HL-60 (cell line): Measurements from ENCODE around the gene LRRC4C.
"Not testable (repeated sequence)": the region's sequence is repeated elsewhere in the genome, so short reads cannot be mapped to it uniquely, and the experiment has no call there.

ENCODE experiments used
- DNase-seq, 2 experiments: peaks; one replicate each; pipeline ENCODE4 v3.0.0-alpha.2; 2010 to 2020; ENCODE audit warnings: low read depth in 1 of 2, low spot score in 1 of 2
- H3K27ac ChIP-seq: fragments of 250-450 bp; sonication (Bioruptor Pico); replicated peaks from 2 replicates; pipeline ENCODE4 v1.5.1; 2020; ENCODE audit warnings: mild to moderate bottlenecking, moderate library complexity
- H3K27me3 ChIP-seq: fragments of 250-450 bp; sonication (Bioruptor Pico); 2 replicates; pipeline ENCODE4 v1.5.1; 2021; ENCODE audit warnings: mild to moderate bottlenecking, moderate library complexity; ENCODE audit not compliant: insufficient read depth, poor library complexity, severe bottlenecking
- H3K4me3 ChIP-seq: replicated peaks from 2 replicates; pipeline ENCODE4 v1.5.1; 2011; ENCODE audit warnings: mild to moderate bottlenecking, control low read depth, low read length; ENCODE audit not compliant: insufficient read depth
- GABPA ChIP-seq: IDR thresholded peaks from 2 replicates; pipeline ENCODE4 v1.6.1; 2012; ENCODE audit warnings: low read depth
- POLR2AphosphoS5 ChIP-seq: IDR thresholded peaks from 2 replicates; pipeline ENCODE4 v1.6.1; 2012; ENCODE audit warnings: low read depth
- SPI1 ChIP-seq: IDR thresholded peaks from 2 replicates; pipeline ENCODE4 v1.6.1; 2012; ENCODE audit warnings: low read depth, mild to moderate bottlenecking, borderline replicate concordance
- TF ChIP-seq, protein P1 (sequence below): IDR thresholded peaks from one replicate; pipeline ENCODE4 v1.5.1; 2011; ENCODE audit warnings: low read length, control low read depth, inconsistent platforms; ENCODE audit not compliant: insufficient read depth
- TF ChIP-seq, protein P2 (sequence below): IDR thresholded peaks from 2 replicates; pipeline ENCODE4 v1.6.1; 2012; ENCODE audit warnings: low read depth; ENCODE audit not compliant: insufficient replicate concordance

Gene LRRC4C

DNA sequence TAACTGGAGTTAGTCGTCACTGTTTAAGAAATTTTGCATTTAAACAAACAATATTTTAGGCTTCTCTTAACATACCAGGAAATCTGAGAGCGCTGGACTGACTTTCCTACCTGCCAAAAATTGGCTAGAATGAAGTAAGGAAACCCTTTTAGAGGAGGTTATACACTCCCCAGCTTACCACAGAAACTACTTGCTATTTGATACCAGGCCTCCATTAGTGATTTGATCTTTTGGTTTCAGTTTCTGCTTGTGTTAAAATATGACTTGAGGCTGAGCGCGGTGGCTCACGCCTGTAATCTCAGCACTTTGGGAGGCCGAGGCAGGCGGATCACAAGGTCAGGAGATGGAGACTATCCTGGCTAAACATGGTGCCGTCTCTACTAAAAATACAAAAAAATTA is 419.9 kb downstream of the LRRC4C start:
- H3K4me3 ChIP-seq: no peak overlapping the region
- H3K27ac ChIP-seq: no peak overlapping the region
- H3K27me3 ChIP-seq: no peaks in the 10 kb centered on the region
- no peak for TF ChIP-seq SPI1
- TF ChIP-seq, protein P1, sequence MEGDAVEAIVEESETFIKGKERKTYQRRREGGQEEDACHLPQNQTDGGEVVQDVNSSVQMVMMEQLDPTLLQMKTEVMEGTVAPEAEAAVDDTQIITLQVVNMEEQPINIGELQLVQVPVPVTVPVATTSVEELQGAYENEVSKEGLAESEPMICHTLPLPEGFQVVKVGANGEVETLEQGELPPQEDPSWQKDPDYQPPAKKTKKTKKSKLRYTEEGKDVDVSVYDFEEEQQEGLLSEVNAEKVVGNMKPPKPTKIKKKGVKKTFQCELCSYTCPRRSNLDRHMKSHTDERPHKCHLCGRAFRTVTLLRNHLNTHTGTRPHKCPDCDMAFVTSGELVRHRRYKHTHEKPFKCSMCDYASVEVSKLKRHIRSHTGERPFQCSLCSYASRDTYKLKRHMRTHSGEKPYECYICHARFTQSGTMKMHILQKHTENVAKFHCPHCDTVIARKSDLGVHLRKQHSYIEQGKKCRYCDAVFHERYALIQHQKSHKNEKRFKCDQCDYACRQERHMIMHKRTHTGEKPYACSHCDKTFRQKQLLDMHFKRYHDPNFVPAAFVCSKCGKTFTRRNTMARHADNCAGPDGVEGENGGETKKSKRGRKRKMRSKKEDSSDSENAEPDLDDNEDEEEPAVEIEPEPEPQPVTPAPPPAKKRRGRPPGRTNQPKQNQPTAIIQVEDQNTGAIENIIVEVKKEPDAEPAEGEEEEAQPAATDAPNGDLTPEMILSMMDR: no peak
- TF ChIP-seq GABPA: no peak
- TF ChIP-seq POLR2AphosphoS5: no peak
- TF ChIP-seq, protein P2, sequence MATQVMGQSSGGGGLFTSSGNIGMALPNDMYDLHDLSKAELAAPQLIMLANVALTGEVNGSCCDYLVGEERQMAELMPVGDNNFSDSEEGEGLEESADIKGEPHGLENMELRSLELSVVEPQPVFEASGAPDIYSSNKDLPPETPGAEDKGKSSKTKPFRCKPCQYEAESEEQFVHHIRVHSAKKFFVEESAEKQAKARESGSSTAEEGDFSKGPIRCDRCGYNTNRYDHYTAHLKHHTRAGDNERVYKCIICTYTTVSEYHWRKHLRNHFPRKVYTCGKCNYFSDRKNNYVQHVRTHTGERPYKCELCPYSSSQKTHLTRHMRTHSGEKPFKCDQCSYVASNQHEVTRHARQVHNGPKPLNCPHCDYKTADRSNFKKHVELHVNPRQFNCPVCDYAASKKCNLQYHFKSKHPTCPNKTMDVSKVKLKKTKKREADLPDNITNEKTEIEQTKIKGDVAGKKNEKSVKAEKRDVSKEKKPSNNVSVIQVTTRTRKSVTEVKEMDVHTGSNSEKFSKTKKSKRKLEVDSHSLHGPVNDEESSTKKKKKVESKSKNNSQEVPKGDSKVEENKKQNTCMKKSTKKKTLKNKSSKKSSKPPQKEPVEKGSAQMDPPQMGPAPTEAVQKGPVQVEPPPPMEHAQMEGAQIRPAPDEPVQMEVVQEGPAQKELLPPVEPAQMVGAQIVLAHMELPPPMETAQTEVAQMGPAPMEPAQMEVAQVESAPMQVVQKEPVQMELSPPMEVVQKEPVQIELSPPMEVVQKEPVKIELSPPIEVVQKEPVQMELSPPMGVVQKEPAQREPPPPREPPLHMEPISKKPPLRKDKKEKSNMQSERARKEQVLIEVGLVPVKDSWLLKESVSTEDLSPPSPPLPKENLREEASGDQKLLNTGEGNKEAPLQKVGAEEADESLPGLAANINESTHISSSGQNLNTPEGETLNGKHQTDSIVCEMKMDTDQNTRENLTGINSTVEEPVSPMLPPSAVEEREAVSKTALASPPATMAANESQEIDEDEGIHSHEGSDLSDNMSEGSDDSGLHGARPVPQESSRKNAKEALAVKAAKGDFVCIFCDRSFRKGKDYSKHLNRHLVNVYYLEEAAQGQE: no peak
- DNase-seq: no peak

DNA sequence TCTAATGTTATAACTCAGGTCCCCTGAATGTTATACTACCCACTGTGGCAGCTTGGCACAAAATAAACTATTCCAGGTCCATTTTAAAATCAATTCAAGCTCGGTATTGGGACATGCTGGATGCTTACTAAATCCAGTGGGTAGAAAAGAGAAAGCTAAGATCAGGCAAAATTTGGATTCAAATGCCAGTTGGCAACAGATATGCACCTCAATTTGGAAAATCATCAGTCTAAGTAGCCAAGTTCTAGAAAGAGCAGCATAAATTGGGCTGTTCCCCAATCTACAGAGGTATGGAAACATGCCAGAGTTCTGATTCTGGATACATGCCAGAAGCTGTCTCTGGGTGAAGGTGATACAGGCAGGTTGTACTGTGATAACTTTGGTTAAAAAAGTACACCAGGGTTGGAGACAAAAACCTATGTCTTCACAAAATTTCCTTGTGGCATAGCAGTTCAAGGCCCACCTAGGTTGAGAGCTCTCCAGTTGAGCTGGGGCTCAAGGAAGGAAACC is 427.8 kb downstream of the LRRC4C start:
- TF ChIP-seq, protein P1: no peak
- TF ChIP-seq POLR2AphosphoS5 (no peak), GABPA (no peak), SPI1 (no peak)
- TF ChIP-seq, protein P2: no peak
- no peak for DNase-seq
- H3K4me3 ChIP-seq: no peak overlapping the region
- no peak overlapping the region for H3K27ac ChIP-seq
- H3K27me3 ChIP-seq: no peaks in the 10 kb centered on the region

DNA sequence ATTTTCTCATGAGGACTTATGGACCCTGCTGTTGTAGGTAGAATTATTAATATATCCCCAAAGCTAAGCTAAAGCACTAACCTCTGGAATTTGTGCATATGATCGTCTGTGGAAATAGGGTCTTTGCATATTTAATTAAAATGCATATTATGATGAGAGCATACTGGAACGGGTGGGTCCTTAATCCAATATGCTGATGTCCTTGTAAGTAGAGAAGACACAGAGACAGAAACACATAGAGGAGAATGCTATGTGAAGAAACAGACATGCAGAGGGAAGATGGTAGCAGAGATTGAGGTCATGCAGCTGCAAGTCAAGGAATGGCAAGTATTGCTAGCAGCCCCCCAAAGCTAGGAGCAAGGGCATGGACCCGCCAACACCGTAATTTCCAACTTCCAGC is 439.2 kb downstream of the LRRC4C start:
- Histone ChIP-seq H3K27ac (no peak overlapping the region), H3K4me3 (no peak overlapping the region), H3K27me3 (no peaks in the 10 kb centered on the region)
- no peak for DNase-seq
- TF ChIP-seq POLR2AphosphoS5: no peak
- TF ChIP-seq, protein P1: no peak
- TF ChIP-seq, protein P2: no peak
- no peak for TF ChIP-seq GABPA
- TF ChIP-seq SPI1: no peak

DNA sequence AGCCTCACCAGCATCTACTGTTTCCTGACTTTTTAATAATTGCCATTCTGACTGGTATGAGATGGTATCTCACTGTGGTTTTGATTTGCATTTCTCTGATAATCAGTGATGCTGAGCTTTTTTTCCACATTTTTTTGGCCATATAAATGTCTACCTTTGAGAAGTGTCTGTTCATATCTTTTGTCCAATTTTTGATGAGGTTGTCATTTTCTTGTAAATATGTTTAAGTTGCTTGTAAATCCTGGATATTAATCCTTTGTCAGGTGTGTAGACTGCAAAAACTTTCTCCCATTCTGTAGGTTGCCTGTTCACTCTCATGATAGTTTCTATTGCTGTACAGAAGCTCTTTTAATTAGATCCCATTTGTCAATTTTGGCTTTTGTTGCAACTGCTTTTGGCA is 439.8 kb downstream of the LRRC4C start:
- not testable (repeated sequence) for H3K27ac ChIP-seq

More for the DNA sequence above, 439.8 kb downstream of the LRRC4C start:
- H3K27me3 ChIP-seq, H3K4me3 ChIP-seq, DNase-seq: not testable (repeated sequence)
